ENCODE measurements around the gene GCKR. TPM values are rescaled to one million over a fixed set of nuclear protein-coding genes. Genes with fewer than 3 reads are reported as not detected.

GCKR gene
- total RNA-seq, 6 donors from 2014 or later: 0.24 to 0.83 TPM; not detected in 4

- peak in 1 of 4 donors; percentile 19 for TF ChIP-seq POLR2A (IDR thresholded peaks at IDR 0.05)
- TF ChIP-seq POLR2AphosphoS5 (IDR thresholded peaks at IDR 0.05): no peak
- no peaks in the 10 kb centered on the region for H3K36me3 ChIP-seq
Observed at GRCh38 chr2:27494944-27495554, 1.6 kb upstream of the GCKR start, which contains the start of gene FNDC4. Gene FNDC4, minus strand, starts transcription at chr2:27495200. Its CDS starts 521 bp downstream, at chr2:27494679.

GRCh38 chr2:27495840-27496356 lies 741 bp upstream of the GCKR start:
- Histone ChIP-seq H3K27ac (no peak overlapping the region), H3K4me3 (no peak overlapping the region), H3K36me3 (no peaks in the 10 kb centered on the region), H3K9me3 (no peaks in the 10 kb centered on the region), H3K27me3 (peaks cover 0 to 14% (median 6%) of the 10 kb centered on the region in 4 donors), H3K4me1 (peaks cover 5 to 18% (median 11%) of the 10 kb centered on the region in 4 donors)
- DNase-seq (no peak), ATAC-seq (ENCODE audit: low FRiP score in 2 of 2) (no peak)
- TF ChIP-seq CTCF (IDR thresholded peaks at IDR 0.05): no peak
- TF ChIP-seq POLR2AphosphoS5 (IDR thresholded peaks at IDR 0.05): no peak
- no peak for TF ChIP-seq POLR2A (IDR thresholded peaks at IDR 0.05)
- WGBS, 2 donors: 58 to 70% methylated on average over 4 of the region's 4 CpGs

More at GRCh38 chr2:27494944-27495554, 1.6 kb upstream of the GCKR start, which contains the start of gene FNDC4:
- Histone ChIP-seq H3K4me1 (peaks cover 7 to 20% (median 16%) of the 10 kb centered on the region in 4 donors), H3K27ac (peak within 1 kb of the TSS in 2 of 4 donors; percentile 36 to 52), H3K4me3 (peak within 1 kb of the TSS; percentile 31 to 67 (median 64)), H3K9me3 (no peaks in the 10 kb centered on the region), H3K27me3 (peaks cover 0 to 14% (median 6%) of the 10 kb centered on the region in 4 donors)
- peak in 1 of 2 donors; percentile 89 for DNase-seq
- 0 to 1% methylated on average over 6 to 37 of the region's 70 CpGs for WGBS, 2 donors
- ATAC-seq (ENCODE audit: low FRiP score in 2 of 2): peak in 1 of 2 donors; percentile 83

GRCh38 chr2:27497288-27497627 lies 619 bp downstream of the GCKR start:
- H3K4me3 ChIP-seq: no peak overlapping the region
- DNase-seq (no peak), ATAC-seq (ENCODE audit: low FRiP score in 2 of 2) (no peak)
- no peak overlapping the region for H3K27ac ChIP-seq
- H3K27me3 ChIP-seq: peaks cover 0 to 14% (median 6%) of the 10 kb centered on the region in 4 donors
- H3K36me3 ChIP-seq: no peaks in the 10 kb centered on the region
- TF ChIP-seq POLR2AphosphoS5 (IDR thresholded peaks at IDR 0.05): no peak
- no peak for TF ChIP-seq POLR2A (IDR thresholded peaks at IDR 0.05)
- TF ChIP-seq CTCF (IDR thresholded peaks at IDR 0.05): no peak
- TF ChIP-seq EP300 (IDR thresholded peaks at IDR 0.05): no peak
- no peaks in the 10 kb centered on the region for H3K9me3 ChIP-seq
- 77 to 78% methylated on average over 3 to 4 of the region's 4 CpGs for WGBS, 2 donors
- H3K4me1 ChIP-seq: peaks cover 5 to 18% (median 11%) of the 10 kb centered on the region in 4 donors

DNA sequence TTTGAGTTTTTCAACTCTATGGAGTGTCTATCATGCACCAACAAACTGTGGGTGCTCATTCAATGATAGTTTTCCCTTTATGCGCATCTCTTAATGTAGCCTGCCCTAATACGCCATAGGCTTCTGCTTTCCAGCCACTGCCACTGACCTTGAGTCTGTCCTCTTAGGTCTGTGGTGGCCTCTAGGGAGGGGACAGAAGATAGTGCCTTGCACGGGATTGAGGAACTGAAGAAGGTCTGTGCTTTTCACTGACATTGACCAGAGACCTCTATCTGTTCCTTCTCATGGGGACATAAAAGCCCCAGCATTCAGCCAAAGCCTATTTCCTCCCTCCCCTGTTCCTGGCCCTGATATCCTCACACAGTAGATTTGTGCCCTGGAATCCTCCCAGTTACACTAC lies 2.3 kb downstream of the GCKR start:
- no peak for TF ChIP-seq CTCF (IDR thresholded peaks at IDR 0.05)
- TF ChIP-seq POLR2A (IDR thresholded peaks at IDR 0.05): no peak
- TF ChIP-seq EP300 (IDR thresholded peaks at IDR 0.05): no peak
- no peak for TF ChIP-seq POLR2AphosphoS5 (IDR thresholded peaks at IDR 0.05)
- WGBS, 2 donors: 79 to 87% methylated on average over 3 of the region's 3 CpGs

DNA sequence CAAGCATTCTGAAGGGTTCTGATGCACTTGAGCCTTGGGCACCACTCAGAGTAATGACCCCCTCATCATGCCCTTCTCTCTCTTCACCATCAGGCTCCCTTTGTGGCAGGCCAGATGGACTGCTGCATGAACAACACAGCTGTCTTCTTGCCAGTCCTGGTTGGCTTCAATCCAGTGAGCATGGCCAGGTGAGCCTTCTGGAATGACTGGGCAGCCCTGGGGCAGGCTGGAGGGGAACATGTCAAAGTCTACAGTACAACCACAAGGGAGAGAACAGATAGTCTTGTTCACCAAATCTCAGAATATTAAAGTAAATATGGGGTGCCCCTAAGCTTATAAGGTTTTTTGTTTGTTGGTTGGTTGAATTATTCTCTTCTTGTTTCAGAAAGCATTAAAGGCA lies 4.4 kb downstream of the GCKR start:
- no peaks in the 10 kb centered on the region for H3K9me3 ChIP-seq
- no peak for DNase-seq
- H3K27ac ChIP-seq: no peak overlapping the region
- H3K36me3 ChIP-seq: no peaks in the 10 kb centered on the region
- no peak for TF ChIP-seq POLR2AphosphoS5 (IDR thresholded peaks at IDR 0.05)
- no peak for TF ChIP-seq POLR2A (IDR thresholded peaks at IDR 0.05)
- TF ChIP-seq CTCF (IDR thresholded peaks at IDR 0.05): no peak
- no peak for TF ChIP-seq EP300 (IDR thresholded peaks at IDR 0.05)
- no peak overlapping the region for H3K4me3 ChIP-seq
- peaks cover 0 to 3% (median 0%) of the 10 kb centered on the region in 4 donors for H3K27me3 ChIP-seq
- H3K4me1 ChIP-seq: peaks cover 0 to 3% (median 0%) of the 10 kb centered on the region in 4 donors
- no peak for ATAC-seq (ENCODE audit: low FRiP score in 2 of 2)

More for the DNA sequence above, 2.3 kb downstream of the GCKR start:
- H3K36me3 ChIP-seq: no peaks in the 10 kb centered on the region
- H3K27ac ChIP-seq: no peak overlapping the region
- peaks cover 0 to 14% (median 6%) of the 10 kb centered on the region in 4 donors for H3K27me3 ChIP-seq
- H3K9me3 ChIP-seq: no peaks in the 10 kb centered on the region
- no peak overlapping the region for H3K4me3 ChIP-seq
- DNase-seq: no peak
- no peak for ATAC-seq (ENCODE audit: low FRiP score in 2 of 2)
- H3K4me1 ChIP-seq: peaks cover 5 to 18% (median 11%) of the 10 kb centered on the region in 4 donors

Measured in upper lobe of left lung (tissue), 6 donors.